Measurements from ENCODE around the gene SLCO4A1. TPM values are rescaled to one million over a fixed set of nuclear protein-coding genes. Genes with fewer than 3 reads are reported as not detected.

Gene SLCO4A1
- total and polyA plus RNA-seq, 9 of the 15 experiments (the other 6 are each of a cell fraction or from before 2014, with no cell fraction given), result 1.6 to 21.9 (median 12.8) TPM

GRCh38 chr20:62645613-62646012 lies 3.3 kb downstream of the SLCO4A1 start:
- Histone ChIP-seq H3K36me3 (ENCODE audit: control insufficient read depth, insufficient read depth, low read length) (peaks cover 47% of the 10 kb centered on the region; the same call in 2 of the 3 replicates), H2AFZ (ENCODE audit: low read depth, low read length) (no peak overlapping the region), H3K27me3 (ENCODE audit: control insufficient read depth in 2 of 2, insufficient read depth in 2 of 2, low read length in 2 of 2) (no peaks in the 10 kb centered on the region; a peak in 1 of 5 replicates), H3K4me1 (replicated peaks in 1 of 2; ENCODE audit: control insufficient read depth in 2 of 2, insufficient read depth in 2 of 2, low read length in 2 of 2) (peaks cover 11 to 85% of the 10 kb centered on the region in 2 experiments), H3K27ac (ENCODE audit: extremely low read depth, low read depth, low read length) (no peak overlapping the region), H4K20me1 (replicated peaks; ENCODE audit: control insufficient read depth, insufficient read depth, low read length) (peaks cover 29% of the 10 kb centered on the region), H3K9me1 (ENCODE audit: control insufficient read depth, insufficient read depth, low read length) (peaks cover 7% of the 10 kb centered on the region), H3K4me3 (no peak overlapping the region), H3K9me3 (replicated peaks; ENCODE audit: control insufficient read depth, insufficient read depth, low read depth, low read length) (no peaks in the 10 kb centered on the region; the same call in 1 of the 2 replicates), H3K4me2 (ENCODE audit: insufficient read depth, low read length) (no peak overlapping the region), H3K79me2 (ENCODE audit: control insufficient read depth, insufficient read depth, low read length) (peaks cover 56% of the 10 kb centered on the region), H3K9ac (ENCODE audit: insufficient read depth in 1 of 2, low read depth in 2 of 2, low read length in 2 of 2) (peak overlapping the region in 1 of 2 experiments; percentile 35; a peak in 1 of 4 replicates)
- DNase-seq (ENCODE audit: extremely low read depth in 1 of 4, low spot score in 3 of 4) (no peak), FAIRE-seq (no peak), ATAC-seq (no peak)
- in situ Hi-C loops (cut with MboI) (no loop called here), intact Hi-C loops (cut with micrococcal nuclease) (no loop called here)
- TF ChIP-seq ZNF224 (CRISPR knock-in tag; IDR thresholded peaks at IDR 0.05), result no peak
- TF ChIP-seq NCOA2 (IDR thresholded peaks at IDR 0.05; ENCODE audit: partially characterized antibody in 2 of 2), result no peak
- TF ChIP-seq ZNF324 (CRISPR knock-in tag; IDR thresholded peaks at IDR 0.05), result no peak
- no peak for TF ChIP-seq DNMT1 (IDR thresholded peaks at IDR 0.05)
- TF ChIP-seq, protein P1, sequence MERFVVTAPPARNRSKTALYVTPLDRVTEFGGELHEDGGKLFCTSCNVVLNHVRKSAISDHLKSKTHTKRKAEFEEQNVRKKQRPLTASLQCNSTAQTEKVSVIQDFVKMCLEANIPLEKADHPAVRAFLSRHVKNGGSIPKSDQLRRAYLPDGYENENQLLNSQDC (CRISPR knock-in tag; IDR thresholded peaks at IDR 0.05), result no peak
- no peak for TF ChIP-seq SNRNP70 (optimal IDR thresholded peaks at IDR 0.05; ENCODE audit: low read depth, low read length)
- no peak for TF ChIP-seq ZNF764 (CRISPR knock-in tag; IDR thresholded peaks at IDR 0.05; ENCODE audit: low read depth)
- TF ChIP-seq ZNF133 (CRISPR knock-in tag; IDR thresholded peaks at IDR 0.05), result no peak
- 92% methylated on average over 7 of the region's 15 CpGs for WGBS (ENCODE audit: insufficient coverage, low coverage, missing lambda C conversion rate)
- POLR2A ChIA-PET, result no interaction called here
- CTCF ChIA-PET (ENCODE audit: low intra/inter-chr PET ratio), result no interaction called here
- no TSS peak for BruUV-seq (replicated peaks)

Data from K562 (cell line).